GM18499 (cell line): ENCODE results near the gene USP14.
A peak's percentile ranks its signal among the peaks of the same experiment; 100 is the strongest.
"Not testable (repeated sequence)": the region's sequence is repeated elsewhere in the genome, so short reads cannot be mapped to it uniquely, and the experiment has no call there.

Source experiments
- ATAC-seq: cut with Tn5 transposase; IDR thresholded peaks from one replicate; pipeline ENCODE4 v1.9.1; 2021; ENCODE audit warnings: moderate number of reproducible peaks; ENCODE audit not compliant: insufficient read depth, unreplicated experiment

Gene USP14

DNA sequence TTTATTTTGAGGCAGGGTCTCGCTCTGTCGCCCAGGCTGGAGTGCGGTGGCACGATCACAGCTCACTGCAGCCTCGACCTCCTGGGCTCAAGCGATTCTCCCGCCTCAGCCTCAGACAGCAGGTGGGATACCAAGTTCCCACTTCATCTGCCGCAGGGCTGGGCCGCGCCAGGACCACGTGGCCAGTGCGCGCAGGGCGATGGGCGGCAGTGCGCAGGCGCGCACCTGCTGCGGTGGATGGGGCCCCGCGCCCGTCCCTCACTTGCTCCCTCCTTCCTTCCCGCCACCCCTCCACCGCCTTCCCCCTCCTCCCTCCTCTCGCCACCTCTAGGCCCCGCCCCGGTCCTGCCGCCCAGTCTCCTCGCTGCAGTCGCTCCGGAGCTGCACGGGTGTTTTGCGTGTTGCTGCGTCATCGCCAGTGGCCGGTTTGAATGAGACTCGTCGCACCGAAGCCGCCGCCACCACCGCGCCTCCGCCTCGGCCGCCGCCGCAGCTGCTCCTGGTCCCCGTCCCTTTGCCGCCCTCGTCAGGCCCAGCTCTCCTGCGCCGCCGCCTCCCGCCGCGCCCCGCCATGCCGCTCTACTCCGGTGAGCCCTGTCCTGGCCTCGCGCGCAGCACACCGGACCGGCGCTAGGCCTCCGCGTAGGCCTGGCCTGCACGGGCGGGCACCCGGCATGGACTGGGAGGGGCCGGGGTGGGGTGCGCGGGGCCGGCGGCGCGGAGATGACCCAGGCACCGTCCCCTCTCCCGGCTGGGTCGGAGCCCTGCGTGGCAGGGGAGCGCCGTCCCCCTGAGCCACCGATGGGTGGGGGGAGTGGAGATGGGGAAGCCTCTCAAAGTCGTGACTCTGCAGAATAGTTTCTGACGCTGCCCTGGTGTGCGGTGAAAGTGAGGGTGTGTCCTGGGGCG, at the start of gene USP14:
TSS of gene USP14 (plus strand) at position 430 of the 909 bp plus-strand sequence. CDS start at position 572, 142 bp downstream.
- peak; percentile 86 for ATAC-seq

- not testable (repeated sequence) for ATAC-seq
Measured at GRCh38 chr18:108665-109063, 49.7 kb upstream of the USP14 start.

DNA sequence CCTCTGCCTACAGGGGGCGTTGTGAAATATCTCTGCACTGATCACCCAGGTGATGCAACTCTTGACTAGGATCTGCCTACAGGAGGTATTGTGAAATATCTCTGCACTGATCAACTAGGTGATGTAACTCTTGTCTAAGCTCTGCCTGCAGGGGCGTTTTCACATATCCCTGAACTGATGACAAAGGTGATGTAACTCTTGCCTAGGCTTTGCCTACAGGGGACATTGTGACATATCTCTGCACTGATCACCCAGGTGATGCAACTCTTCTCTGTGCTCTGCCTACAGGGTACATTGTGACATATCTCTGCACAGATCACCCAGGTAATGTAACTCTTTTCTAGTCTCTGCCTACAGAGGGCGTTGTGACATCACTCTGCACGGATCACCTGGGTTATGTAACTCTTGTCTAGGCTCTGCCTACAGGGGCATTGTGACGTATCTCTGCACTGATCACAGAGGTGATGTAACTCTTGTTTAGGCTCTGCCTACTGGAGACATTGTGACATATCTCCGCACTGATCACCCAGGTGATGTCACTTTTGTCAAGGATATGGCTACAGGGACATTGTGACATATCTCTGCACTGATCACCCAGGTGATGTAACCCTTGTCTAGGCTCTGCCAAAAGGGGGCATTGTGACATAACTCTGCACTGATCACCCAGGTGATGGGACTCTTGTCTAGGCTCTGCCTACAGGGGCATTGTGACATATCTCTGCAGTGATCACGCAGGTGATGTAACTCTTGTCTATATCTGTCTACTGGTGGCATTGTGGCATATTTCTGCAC, 49.0 kb upstream of the USP14 start:
- not testable (repeated sequence) for ATAC-seq

DNA sequence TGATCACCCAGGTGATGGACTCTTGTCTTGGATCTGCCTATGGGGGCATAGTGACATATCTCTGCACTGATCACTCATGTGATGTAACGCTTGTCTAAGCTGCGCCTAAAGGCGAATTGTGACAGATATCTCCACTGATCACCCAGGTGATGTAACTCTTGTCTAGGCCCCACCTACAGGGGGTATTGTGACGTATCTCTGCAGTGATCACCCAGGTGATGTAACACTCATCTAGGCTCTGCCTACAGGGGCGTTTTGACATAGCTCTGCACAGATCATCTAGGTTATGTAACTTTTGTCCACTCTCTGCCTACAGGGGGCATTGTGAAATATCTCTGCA, 48.5 kb upstream of the USP14 start:
- not testable (repeated sequence) for ATAC-seq

GRCh38 chr18:110351-111201, 47.8 kb upstream of the USP14 start:
- ATAC-seq, result not testable (repeated sequence)

DNA sequence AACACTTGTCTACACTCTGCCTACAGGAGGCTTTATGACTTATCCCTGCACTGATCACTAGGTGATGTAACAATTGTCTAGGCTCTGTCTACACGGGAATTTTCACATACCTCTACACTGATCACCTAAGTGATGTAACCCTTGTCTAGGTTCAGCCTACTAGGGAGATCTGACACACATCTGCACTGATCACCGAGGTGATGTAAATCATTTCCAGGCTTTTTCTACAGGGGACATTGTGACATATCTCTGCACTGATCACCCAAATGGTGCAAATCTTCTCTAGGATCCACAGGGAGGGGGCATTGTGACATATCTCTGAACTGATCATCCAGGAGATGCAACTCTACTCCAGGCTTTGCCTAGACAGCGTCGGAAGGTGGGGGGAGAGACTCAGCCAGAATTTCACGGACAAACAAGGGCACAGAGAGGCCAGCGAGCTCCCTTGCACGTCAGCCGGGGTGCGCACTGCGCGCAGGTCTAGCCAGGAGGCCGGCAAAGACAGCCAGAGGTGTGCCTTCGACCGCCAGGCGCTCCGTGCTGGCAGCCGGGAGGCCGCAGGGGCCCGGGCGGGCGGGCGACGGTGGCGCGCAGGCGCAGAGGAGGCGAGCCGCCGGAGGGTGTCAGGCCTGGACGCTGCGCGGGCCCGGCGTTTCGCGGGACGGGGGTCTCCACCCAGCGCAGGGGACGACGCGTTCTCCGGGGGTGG, 46.9 kb upstream of the USP14 start:
- no peak for ATAC-seq

GRCh38 chr18:112015-112733, 46.2 kb upstream of the USP14 start:
- not testable (repeated sequence) for ATAC-seq

DNA sequence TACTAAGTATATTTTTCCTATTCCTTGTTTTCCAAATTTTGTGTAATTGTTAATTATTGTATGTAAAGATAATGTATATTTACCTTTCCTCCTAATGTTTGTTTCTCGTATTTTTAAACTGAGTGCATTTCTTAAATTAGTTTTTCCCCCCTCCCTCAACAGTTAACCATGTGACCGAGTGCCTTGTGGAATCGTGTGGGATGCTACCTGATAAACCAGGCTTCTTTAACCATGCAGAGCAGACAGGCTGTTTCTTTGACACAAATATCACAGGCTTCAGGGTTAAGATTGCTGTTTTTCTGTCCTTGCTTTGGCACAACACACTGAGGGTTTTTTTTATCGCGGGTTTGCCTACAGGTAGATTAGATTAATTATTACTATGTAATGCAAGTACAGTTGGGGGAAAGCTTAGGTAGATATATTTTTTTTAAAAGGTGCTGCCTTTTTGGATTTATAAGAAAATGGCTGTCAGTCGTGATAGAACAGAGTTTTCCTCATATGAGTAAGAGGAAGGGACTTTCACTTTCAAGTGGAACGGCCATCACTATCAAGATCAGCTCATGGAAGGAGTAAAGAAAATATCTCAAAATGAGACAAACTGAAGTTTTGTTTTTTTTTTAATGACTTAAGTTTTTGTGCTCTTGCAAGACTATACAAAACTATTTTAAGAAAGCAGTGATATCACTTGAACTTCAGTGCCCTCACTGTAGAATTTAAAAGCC, 37.7 kb upstream of the USP14 start:
- ATAC-seq, result not testable (repeated sequence)

DNA sequence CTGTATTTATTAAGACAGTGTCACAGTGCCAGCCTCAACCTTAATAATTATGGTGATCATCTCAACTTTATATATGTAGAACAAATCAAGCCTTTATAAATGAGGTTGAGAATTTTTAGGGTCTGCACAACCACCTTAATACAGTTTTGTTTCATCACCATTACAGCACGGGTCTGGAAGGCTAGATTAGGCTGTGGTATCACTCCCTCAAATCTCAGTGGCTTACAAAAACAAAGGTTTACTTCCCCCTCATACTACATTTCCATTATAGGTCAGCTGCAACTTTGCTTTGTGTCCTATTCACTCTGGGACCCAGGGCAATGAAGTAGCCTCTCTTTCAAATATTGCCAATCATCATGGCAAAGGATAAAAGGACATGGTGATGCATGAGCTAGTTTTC, 23.3 kb upstream of the USP14 start:
- ATAC-seq, result no peak

DNA sequence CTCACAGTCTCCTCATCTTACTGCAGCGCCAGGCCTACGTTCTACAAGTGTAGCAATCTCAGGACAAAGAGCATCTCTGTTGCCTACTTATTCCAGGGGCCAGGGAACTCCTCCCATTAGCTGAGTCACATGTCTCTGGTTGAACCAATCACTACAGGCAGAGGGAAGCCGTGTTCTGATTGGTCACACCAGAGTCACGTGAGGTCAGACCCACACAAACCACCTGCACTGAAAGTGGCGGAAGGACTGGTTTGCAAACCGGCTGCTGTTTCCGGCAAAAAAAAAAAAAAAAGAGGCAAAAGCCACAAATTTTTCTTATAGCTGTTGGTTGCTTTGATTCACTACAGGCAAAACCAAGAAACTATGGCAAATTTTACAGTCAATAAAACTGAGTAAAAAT, 21.9 kb upstream of the USP14 start:
- no peak for ATAC-seq

DNA sequence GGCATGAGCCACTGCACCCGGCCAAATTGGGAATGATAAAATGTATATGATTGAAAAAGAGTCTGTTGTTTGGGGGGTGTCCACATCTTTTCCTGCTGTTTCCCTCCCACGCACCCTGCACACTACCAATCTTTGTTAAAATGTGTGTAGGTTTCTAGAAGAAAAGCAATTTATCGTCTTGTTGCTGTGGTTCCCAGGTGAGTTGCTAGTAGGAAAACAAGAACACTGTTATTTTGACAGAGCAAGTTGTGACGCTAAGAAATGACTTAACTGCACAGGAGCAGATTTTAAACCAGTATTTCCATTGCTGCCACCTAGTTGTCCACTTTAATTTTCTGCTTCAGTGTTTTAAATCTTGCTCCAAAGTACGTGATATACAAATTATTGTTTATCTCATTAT, 21.0 kb upstream of the USP14 start:
- no peak for ATAC-seq

DNA sequence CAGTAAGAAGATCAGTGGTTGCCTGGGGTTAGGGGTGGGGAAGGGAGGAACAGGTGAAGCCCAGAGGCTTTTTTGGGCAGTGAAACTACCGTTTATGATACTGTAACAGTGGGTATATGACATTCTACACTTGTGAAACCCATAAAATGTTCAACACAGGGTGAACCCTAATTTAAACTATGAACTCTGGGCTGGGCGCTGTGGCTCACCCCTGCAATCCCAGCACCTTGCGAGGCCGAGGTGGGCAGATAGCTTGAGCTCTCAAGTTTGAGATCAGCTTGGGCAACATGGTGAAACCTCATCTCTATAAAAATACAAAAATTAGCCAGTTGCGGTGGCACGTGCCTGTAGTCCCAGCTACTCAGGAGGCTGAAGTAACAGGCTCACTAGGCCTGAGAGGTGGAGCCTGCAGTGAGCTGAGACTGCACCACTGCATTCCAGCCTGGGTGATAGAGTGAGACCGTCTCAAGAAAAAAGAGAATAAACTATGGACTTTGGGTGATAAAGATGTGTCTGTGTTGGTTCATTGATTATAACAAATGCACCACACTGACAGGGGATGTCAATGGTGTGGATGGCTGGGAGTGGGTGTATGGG, 17.6 kb upstream of the USP14 start:
- no peak for ATAC-seq

- not testable (repeated sequence) for ATAC-seq
Measured at GRCh38 chr18:142624-143296, 15.6 kb upstream of the USP14 start.

- no peak for ATAC-seq
Measured at GRCh38 chr18:148841-149240, 9.5 kb upstream of the USP14 start.

DNA sequence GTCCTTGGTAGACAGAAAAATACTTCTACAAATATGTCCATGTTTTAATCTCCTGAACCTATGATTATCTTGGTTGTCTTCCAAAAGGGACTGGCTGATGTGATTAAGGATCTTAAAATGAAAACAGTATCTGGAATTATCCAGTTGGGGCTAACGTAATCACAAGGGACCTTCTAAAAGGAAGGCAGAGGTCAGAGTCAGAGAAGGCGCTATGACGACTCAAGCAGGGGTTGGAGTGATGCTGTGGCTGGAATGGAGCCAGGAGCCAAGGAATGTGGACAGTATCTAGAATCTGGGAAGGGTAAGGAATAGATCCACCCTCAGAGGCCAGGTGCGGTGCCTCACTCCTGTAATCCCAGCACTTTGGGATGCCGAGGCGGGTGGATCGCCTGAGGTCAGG, 4.2 kb upstream of the USP14 start:
- no peak for ATAC-seq

GRCh38 chr18:155688-156087, 2.7 kb upstream of the USP14 start:
- no peak for ATAC-seq

DNA sequence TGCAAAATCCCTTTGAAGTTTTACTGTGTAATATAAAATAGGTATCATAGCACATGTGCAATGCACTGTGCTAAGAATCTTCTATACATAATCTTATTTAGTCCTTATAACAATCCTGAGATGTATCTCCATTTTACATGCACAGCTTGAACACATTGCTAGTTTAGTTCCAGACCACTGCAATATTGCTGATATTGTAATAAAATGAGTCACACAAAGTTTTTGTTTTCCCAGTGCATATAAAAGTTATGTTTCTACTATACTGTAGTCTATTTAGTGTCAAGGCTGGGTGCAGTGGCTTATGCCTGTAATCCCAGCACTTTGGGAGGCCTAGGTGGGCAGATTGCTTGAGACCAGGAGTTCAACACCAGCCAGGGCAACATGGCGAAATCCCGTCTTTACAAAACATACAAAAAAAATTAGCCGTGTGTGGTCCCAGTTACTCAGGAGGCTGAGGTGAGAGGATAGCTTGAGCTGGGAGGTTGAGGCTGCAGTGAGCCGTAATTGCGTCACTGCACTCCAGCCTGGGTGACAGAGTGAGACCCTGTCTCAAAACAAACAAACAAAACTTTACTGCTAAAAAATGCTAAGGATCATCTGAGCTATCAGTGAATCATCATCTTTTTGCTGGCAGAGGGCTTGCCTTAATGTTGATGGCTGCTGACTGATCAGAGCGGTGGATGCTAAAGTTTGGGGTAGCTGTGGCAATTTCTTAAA, 1.7 kb upstream of the USP14 start:
- ATAC-seq, result no peak
